Neural cell (in vitro differentiated cells): ENCODE data around the gene MAGEA8.

Experiments used
- EP300 ChIP-seq: fragments of 450-650 bp; conservative IDR thresholded peaks from 2 replicates; pipeline ENCODE4 v1.6.1; 2014; ENCODE audit warnings: antibody characterized with exemption, mild to moderate bottlenecking, moderate library complexity; ENCODE audit not compliant: poor library complexity, severe bottlenecking
- EZH2 ChIP-seq: fragments of 200-600, 300-800 bp; shearing (Covaris generic), sonication (generic); IDR thresholded peaks from 2 replicates; pipeline ENCODE4 v1.6.1; 2014; ENCODE audit warnings: antibody characterized with exemption, low read length, borderline replicate concordance, mild to moderate bottlenecking; ENCODE audit not compliant: insufficient read depth, poor library complexity, severe bottlenecking
- SMC3 ChIP-seq: fragments of 450-650 bp; conservative IDR thresholded peaks from 2 replicates; pipeline ENCODE4 v1.6.1; 2014; ENCODE audit warnings: antibody characterized with exemption, mild to moderate bottlenecking, moderate library complexity; ENCODE audit not compliant: poor library complexity
- TF ChIP-seq, protein P1 (sequence below): fragments of 450-650 bp; IDR thresholded peaks from 2 replicates; pipeline ENCODE4 v1.5.1; 2014; ENCODE audit warnings: antibody characterized with exemption, mild to moderate bottlenecking, moderate library complexity; ENCODE audit not compliant: poor library complexity, severe bottlenecking
- TF ChIP-seq, protein P2 (sequence below): IDR thresholded peaks from 2 replicates; pipeline ENCODE4 v1.6.1; 2012; ENCODE audit warnings: borderline replicate concordance

DNA sequence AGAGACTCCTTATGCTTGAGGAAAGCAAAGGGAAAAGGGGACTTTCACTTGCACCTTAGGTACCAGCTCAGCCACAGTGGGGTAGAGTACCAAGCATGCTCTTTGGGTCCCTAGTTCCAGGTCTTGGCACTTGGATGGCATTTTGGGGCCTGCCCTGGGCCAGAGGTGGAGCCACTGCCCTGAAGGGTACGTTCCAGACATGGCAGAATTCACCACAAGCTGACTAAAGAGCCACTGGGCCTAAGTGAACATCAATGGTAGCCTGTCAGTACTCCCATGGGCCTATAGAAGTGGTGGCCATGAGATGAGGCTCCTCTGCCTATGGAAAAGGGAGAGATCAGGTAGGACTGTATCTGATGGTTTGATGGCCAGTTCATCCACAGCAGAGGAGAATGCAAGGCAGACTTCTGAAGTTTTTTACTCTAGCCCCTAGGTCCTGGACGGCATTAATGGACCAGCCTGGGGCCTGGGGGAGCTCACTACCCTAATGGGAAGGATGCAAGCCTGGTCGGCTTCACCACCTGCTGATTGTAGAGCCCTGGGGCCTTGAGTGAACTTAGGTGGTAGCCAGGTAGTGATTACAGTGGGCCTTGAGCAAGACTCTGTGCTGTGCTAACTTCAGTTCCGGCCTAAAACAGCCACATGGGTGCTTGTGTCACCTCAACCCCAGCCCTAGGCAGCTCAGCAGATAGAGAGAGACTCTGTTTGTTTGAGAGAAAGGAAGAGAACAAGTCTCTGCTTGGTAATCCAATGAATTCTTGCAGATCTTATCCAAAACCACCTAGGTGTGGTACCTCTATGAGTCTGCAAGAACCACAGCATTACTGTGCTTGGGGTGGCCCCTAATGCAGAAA is 28.6 kb downstream of the MAGEA8 start:
- TF ChIP-seq, protein P1, sequence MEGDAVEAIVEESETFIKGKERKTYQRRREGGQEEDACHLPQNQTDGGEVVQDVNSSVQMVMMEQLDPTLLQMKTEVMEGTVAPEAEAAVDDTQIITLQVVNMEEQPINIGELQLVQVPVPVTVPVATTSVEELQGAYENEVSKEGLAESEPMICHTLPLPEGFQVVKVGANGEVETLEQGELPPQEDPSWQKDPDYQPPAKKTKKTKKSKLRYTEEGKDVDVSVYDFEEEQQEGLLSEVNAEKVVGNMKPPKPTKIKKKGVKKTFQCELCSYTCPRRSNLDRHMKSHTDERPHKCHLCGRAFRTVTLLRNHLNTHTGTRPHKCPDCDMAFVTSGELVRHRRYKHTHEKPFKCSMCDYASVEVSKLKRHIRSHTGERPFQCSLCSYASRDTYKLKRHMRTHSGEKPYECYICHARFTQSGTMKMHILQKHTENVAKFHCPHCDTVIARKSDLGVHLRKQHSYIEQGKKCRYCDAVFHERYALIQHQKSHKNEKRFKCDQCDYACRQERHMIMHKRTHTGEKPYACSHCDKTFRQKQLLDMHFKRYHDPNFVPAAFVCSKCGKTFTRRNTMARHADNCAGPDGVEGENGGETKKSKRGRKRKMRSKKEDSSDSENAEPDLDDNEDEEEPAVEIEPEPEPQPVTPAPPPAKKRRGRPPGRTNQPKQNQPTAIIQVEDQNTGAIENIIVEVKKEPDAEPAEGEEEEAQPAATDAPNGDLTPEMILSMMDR, result no peak
- TF ChIP-seq, protein P2, sequence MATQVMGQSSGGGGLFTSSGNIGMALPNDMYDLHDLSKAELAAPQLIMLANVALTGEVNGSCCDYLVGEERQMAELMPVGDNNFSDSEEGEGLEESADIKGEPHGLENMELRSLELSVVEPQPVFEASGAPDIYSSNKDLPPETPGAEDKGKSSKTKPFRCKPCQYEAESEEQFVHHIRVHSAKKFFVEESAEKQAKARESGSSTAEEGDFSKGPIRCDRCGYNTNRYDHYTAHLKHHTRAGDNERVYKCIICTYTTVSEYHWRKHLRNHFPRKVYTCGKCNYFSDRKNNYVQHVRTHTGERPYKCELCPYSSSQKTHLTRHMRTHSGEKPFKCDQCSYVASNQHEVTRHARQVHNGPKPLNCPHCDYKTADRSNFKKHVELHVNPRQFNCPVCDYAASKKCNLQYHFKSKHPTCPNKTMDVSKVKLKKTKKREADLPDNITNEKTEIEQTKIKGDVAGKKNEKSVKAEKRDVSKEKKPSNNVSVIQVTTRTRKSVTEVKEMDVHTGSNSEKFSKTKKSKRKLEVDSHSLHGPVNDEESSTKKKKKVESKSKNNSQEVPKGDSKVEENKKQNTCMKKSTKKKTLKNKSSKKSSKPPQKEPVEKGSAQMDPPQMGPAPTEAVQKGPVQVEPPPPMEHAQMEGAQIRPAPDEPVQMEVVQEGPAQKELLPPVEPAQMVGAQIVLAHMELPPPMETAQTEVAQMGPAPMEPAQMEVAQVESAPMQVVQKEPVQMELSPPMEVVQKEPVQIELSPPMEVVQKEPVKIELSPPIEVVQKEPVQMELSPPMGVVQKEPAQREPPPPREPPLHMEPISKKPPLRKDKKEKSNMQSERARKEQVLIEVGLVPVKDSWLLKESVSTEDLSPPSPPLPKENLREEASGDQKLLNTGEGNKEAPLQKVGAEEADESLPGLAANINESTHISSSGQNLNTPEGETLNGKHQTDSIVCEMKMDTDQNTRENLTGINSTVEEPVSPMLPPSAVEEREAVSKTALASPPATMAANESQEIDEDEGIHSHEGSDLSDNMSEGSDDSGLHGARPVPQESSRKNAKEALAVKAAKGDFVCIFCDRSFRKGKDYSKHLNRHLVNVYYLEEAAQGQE, result no peak
- TF ChIP-seq EZH2, result no peak
- TF ChIP-seq EP300, result no peak
- TF ChIP-seq SMC3, result no peak
